Measurements from ENCODE around the gene ANTXR2. TPM values are rescaled to one million over a fixed set of nuclear protein-coding genes. Genes with fewer than 3 reads are reported as not detected.

Gene ANTXR2
- total RNA-seq, 1 experiment from 2014 or later = 31.0 TPM

- Mint-ChIP-seq H3K27me3 (ENCODE audit: insufficient read depth, unreplicated experiment) (no peaks in the 10 kb centered on the region), H3K27ac (ENCODE audit: low read depth, unreplicated experiment) (peak overlapping the region; percentile 92), H3K4me1 (ENCODE audit: insufficient read depth, unreplicated experiment) (peaks cover 29% of the 10 kb centered on the region), H3K36me3 (ENCODE audit: insufficient read depth, unreplicated experiment) (peaks cover under 1% of the 10 kb centered on the region), H3K4me3 (ENCODE audit: unreplicated experiment) (peak overlapping the region; percentile 98), H3K9me3 (ENCODE audit: unreplicated experiment) (no peaks in the 10 kb centered on the region)
- TF ChIP-seq CTCF (IDR thresholded peaks at IDR 0.05; ENCODE audit: unreplicated experiment) = no peak
- no TSS peak for BruUV-seq (replicated peaks)
- intact Hi-C loops (cut with micrococcal nuclease) = loop anchor here (2.0 to 10.0 kb wide), 4 partner anchors 56 to 497 kb away; no protein-coding TSS in a partner anchor
- peak; percentile 49 for DNase-seq (ENCODE audit: unreplicated experiment)
- CTCF ChIA-PET = interaction anchor here (0.6 to 2.3 kb wide), 11 partner anchors 9 to 1047 kb away, joined by 3 to 10 read pairs (median 4); no protein-coding TSS in a partner anchor
- POLR2A ChIA-PET = interaction anchor here (0.7 to 3.5 kb wide), 15 partner anchors 12 to 1132 kb away, joined by 3 to 31 read pairs (median 4); partner anchors contain the start of gene PAQR3
These were observed 1.3 kb downstream of the ANTXR2 start for GRCh38 chr4:80071604-80072227.

- ChIA-PET POLR2A (interaction anchor here (0.7 to 3.5 kb wide), 6 partner anchors 11 to 51 kb away, joined by 3 to 31 read pairs (median 5); no protein-coding TSS in a partner anchor), CTCF (interaction anchor here (0.6 to 2.0 kb wide), 5 partner anchors 10 to 1047 kb away, joined by 3 to 7 read pairs (median 3); no protein-coding TSS in a partner anchor)
- no peaks in the 10 kb centered on the region for H3K9me3 Mint-ChIP-seq (ENCODE audit: unreplicated experiment)
- no peaks in the 10 kb centered on the region for H3K27me3 Mint-ChIP-seq (ENCODE audit: insufficient read depth, unreplicated experiment)
- peak overlapping the region; percentile 98 for H3K4me3 Mint-ChIP-seq (ENCODE audit: unreplicated experiment)
- intact Hi-C loops (cut with micrococcal nuclease) = loop anchor here (5.0 to 10.0 kb wide), 3 partner anchors 56 to 496 kb away; no protein-coding TSS in a partner anchor
- TSS peak; percentile 25 for BruUV-seq (replicated peaks)
- peaks cover 29% of the 10 kb centered on the region for H3K4me1 Mint-ChIP-seq (ENCODE audit: insufficient read depth, unreplicated experiment)
- TF ChIP-seq CTCF (IDR thresholded peaks at IDR 0.05; ENCODE audit: unreplicated experiment) = no peak
- peak overlapping the region; percentile 92 for H3K27ac Mint-ChIP-seq (ENCODE audit: low read depth, unreplicated experiment)
- peak; percentile 8 for DNase-seq (ENCODE audit: unreplicated experiment)
- peaks cover 4% of the 10 kb centered on the region for H3K36me3 Mint-ChIP-seq (ENCODE audit: insufficient read depth, unreplicated experiment)
These were observed 2.0 kb downstream of the ANTXR2 start for GRCh38 chr4:80070880-80071603.

DNA sequence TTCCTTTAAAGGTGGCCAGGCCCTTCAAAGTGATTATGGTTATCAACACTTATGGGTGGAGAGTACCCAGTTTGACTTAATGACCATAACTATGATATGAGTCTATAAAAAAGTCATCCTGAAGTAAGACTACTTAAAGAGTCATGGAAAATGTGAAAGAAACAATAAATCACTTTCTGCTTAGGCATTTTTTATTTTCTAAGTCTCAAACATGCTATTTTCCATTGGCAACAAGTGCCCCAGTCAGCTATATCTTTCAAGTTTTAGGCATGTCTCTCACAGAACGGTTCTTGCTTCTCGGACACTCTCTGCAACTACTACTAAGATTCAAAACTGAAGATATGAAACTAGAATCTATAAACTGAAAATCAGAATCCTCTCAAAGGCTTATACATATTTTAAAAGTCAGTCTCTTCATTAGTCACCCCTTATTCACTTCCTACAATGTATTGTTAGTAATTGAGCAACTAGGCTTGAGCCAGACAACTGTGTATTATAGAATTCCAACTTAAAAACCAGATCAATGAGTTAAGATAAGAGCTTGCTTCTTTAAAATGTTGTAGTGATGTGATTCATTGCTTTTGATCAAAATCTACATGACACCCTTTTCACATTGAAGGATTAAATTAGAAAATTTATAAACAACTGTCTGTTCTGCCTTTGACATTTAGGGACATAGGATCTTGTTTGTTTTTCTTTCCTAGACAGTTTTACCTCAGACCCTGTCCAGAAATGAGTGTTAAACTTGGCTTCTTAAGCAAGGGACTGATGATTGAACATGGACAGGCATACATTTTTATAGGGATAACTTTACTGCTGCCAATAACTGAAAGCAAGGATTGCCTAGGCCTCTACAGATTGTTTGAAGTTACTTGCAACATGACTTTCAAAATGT lies 2.9 kb downstream of the ANTXR2 start:
- ChIA-PET POLR2A (interaction anchor here (1.0 kb wide), 1 partner anchor 60 kb away, joined by 3 read pairs; no protein-coding TSS in a partner anchor), CTCF (interaction anchor here (1.2 kb wide), 1 partner anchor 1028 kb away, joined by 3 read pairs; no protein-coding TSS in a partner anchor)
- H3K4me3 Mint-ChIP-seq (ENCODE audit: unreplicated experiment) = peak overlapping the region; percentile 22
- H3K4me1 Mint-ChIP-seq (ENCODE audit: insufficient read depth, unreplicated experiment) = peaks cover 29% of the 10 kb centered on the region
- H3K36me3 Mint-ChIP-seq (ENCODE audit: insufficient read depth, unreplicated experiment) = peaks cover 4% of the 10 kb centered on the region
- peak overlapping the region; percentile 44 for H3K27ac Mint-ChIP-seq (ENCODE audit: low read depth, unreplicated experiment)
- no peaks in the 10 kb centered on the region for H3K27me3 Mint-ChIP-seq (ENCODE audit: insufficient read depth, unreplicated experiment)
- DNase-seq (ENCODE audit: unreplicated experiment) = peak; percentile 47
- intact Hi-C loops (cut with micrococcal nuclease) = loop anchor here (5.0 to 10.0 kb wide), 3 partner anchors 57 to 495 kb away; no protein-coding TSS in a partner anchor
- BruUV-seq (replicated peaks) = TSS peak; percentile 44
- no peak for TF ChIP-seq CTCF (IDR thresholded peaks at IDR 0.05; ENCODE audit: unreplicated experiment)
- no peaks in the 10 kb centered on the region for H3K9me3 Mint-ChIP-seq (ENCODE audit: unreplicated experiment)
